ENCODE results near the gene HOXC10.

The HOXC10 gene

GRCh38 chr12:53965281-53966084 lies 19.5 kb upstream of the HOXC10 start:
- no peak for DNase-seq

- DNase-seq: no peak
Observed at GRCh38 chr12:53966085-53966384, 18.9 kb upstream of the HOXC10 start.

- DNase-seq: no peak
Observed at GRCh38 chr12:53966385-53967133, 18.4 kb upstream of the HOXC10 start.

GRCh38 chr12:53967421-53967925 lies 17.5 kb upstream of the HOXC10 start:
- DNase-seq: no peak

GRCh38 chr12:53968214-53969127 lies 16.5 kb upstream of the HOXC10 start:
- DNase-seq: no peak

- no peak for DNase-seq
Observed at GRCh38 chr12:53969588-53970259, 15.2 kb upstream of the HOXC10 start.

GRCh38 chr12:53970451-53970850 lies 14.5 kb upstream of the HOXC10 start:
- no peak for DNase-seq

- no peak for DNase-seq
Observed at GRCh38 chr12:53971129-53971528, 13.8 kb upstream of the HOXC10 start.

- no peak for DNase-seq
Observed at GRCh38 chr12:53971686-53972085, 13.3 kb upstream of the HOXC10 start.

GRCh38 chr12:53972152-53972702 lies 12.7 kb upstream of the HOXC10 start:
- DNase-seq: no peak

GRCh38 chr12:53972722-53973235 lies 12.2 kb upstream of the HOXC10 start, which contains the start of gene HOXC11:
Gene HOXC11, plus strand, starts transcription at chr12:53973126. Its CDS starts 116 bp downstream, at chr12:53973242.
- no peak for DNase-seq

- no peak for DNase-seq
Observed at GRCh38 chr12:53973236-53974042, 11.5 kb upstream of the HOXC10 start.

GRCh38 chr12:53974084-53975063 lies 10.6 kb upstream of the HOXC10 start, which contains the start of gene HOTAIR:
Gene HOTAIR, minus strand, starts transcription at chr12:53974954.
- DNase-seq: no peak

GRCh38 chr12:53975064-53975471 lies 9.9 kb upstream of the HOXC10 start:
- no peak for DNase-seq

GRCh38 chr12:53975479-53976152 lies 9.3 kb upstream of the HOXC10 start:
- DNase-seq: no peak

- DNase-seq: no peak
Observed at GRCh38 chr12:53976172-53976822, 8.6 kb upstream of the HOXC10 start.

- no peak for DNase-seq
Observed at GRCh38 chr12:53976823-53977595, 7.9 kb upstream of the HOXC10 start.
